HG03095 (cell line): Measurements from ENCODE around the gene MAN2A1.
A peak's percentile ranks its signal among the peaks of the same experiment; 100 is the strongest.

Experiments
- ATAC-seq: cut with Tn5 transposase; IDR thresholded peaks from one replicate; pipeline ENCODE4 v1.9.1; 2021; ENCODE audit warnings: moderate library complexity; ENCODE audit not compliant: unreplicated experiment

MAN2A1 gene

DNA sequence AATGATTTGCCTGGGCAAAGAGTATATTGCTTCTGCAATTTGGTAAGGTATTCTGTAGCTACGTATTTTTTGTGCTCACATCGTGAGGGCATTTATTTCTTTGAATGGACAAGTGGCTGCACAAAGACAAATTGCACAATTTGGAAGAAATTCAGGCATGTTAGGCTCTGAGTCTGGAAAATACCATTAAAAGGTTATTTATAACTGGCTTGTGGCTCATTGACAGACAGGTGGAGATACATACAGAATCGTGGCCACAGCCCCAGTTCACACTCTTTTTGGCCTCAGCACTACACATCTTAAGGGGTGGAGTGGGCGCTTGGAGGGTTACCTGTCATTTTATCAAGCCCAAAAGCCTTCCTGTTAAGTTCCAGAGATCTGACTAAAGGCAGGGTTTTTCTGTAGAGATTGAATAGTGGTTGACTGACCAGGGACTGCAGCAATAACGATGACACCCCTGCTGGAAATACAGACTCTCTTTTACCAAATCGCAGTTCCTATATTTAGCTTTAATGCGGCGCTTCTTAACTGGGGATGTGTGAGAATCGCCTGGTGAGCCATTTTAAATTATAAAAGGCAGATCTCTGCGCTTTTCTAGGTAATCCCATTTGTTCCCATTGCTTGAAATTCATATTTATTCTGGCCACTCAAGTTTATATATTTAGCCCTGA, 14.7 kb downstream of the MAN2A1 start:
- no peak for ATAC-seq

DNA sequence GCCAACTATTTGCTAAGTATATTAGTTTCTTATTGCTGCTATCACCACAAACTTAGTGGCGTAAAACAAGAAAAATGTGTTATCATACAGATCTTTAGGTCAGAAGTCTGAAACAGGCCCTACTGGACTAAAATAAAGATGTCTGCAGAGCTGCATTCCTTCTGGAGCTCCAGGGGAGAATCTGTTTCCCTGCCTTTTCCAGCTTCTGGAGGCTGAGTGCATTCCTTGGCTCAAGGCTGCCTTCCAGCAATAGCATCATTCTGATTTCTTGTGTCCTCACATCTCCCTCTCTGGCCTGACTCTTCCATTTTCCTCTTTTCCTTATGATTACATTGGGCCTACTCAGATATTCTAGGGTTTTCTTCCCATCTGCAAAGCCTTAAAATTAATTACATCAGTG, 15.9 kb downstream of the MAN2A1 start:
- ATAC-seq, result no peak

DNA sequence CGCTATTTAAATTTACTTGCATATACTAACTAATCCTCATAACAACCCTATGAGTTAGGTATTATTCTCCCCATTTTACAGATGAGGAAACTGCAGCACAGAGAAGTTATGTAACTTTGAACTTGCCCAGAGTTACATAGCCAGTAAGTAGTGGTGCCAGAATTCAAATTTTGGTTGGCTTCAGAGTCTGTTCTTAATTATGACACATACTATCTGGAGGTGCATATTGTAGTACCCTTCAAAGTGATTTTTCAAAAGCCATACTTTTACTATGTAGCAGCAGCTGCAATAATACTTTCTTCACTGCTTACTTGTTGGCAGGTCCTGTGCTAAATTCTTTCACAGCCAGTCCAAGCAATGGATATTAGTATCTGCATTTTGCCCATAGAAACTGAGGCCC, 16.4 kb downstream of the MAN2A1 start:
- ATAC-seq, result no peak

DNA sequence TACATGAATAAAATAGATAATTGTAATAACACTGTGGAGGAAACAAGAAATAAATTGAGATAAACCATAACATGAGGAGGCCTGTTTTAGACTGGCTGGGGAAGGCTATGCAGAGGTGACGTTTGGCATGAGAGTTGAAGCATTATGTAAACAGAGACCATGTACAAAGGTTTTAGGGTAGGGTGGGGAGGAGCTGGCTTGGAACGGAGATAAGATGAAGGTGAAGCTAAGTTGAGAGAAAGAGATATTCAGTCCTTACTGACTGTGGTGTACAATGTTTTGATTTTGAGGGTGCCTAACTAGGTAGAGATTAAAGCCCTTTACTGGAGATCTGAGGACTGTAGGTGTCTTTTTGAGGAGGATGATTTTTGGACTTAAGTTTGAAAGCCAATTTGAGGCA, 17.8 kb downstream of the MAN2A1 start:
- ATAC-seq, result no peak

DNA sequence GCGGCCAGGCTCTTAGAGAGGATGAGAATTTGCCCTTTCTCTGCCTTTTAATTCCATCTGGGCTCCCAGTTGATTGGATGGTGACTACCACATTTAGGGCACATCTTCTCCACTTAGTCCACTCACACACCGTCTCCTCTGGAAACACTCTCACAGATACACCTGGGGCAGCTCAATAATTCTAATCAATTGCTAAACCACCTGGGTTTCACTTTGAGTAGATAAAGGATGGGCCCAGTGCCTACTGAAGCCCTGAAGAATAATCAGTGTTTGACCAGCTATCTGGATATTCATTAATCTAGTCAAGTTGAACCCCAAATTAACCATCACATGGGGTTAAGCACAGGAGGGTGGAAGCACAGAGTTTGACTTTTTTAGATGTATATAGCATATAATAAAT, 19.1 kb downstream of the MAN2A1 start:
- ATAC-seq, result no peak

DNA sequence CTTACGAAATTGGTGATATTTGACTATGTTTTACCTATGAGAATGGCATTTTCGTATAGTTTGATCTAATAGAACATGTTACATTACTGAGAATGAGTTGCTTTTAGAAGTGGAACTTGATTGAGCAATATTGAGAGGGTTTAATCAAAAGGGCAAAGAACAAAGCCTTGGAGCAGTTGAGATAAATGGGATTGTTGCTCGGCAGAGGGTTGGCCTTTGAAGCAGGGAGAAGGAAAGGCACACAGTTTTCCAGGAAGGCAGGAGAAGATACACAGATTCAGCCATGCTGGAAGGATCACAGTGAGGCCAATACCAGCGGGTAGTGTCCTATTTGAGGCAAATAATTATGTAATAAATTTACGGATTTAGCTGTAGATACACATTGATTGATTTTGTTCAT, 19.5 kb downstream of the MAN2A1 start:
- ATAC-seq, result no peak

DNA sequence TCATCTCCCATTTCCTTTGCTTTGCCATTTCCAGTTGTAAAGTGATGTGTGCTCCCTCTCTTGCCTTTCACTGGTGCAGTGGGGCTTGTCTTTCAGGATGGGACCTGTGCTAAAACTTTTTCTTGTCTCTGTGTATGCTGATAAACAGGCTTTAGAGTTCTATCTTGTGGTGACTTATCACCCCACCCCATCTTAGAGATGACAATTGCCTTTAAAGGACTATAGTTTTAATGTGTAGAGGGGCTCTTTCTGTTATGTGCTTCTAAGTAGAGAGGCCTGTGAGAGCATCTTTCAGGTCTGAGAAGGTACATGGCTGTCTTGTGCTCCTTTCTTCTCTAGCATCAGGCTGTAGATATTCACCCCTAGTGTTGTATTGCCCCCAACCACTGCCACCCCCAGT, 21.9 kb downstream of the MAN2A1 start:
- no peak for ATAC-seq

DNA sequence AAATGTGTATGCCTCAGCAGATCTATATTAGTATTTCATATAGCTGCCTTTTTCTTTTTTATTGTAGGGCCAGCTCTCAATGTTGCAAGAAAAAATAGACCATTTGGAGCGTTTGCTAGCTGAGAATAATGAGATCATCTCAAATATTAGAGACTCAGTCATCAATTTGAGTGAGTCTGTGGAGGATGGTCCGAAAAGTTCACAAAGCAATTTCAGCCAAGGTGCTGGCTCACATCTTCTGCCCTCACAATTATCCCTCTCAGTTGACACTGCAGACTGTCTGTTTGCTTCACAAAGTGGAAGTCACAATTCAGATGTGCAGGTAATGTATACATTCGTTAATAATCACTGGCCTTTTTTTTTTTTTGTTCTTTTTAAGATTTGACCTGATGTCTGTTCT, 23.7 kb downstream of the MAN2A1 start:
- no peak for ATAC-seq

DNA sequence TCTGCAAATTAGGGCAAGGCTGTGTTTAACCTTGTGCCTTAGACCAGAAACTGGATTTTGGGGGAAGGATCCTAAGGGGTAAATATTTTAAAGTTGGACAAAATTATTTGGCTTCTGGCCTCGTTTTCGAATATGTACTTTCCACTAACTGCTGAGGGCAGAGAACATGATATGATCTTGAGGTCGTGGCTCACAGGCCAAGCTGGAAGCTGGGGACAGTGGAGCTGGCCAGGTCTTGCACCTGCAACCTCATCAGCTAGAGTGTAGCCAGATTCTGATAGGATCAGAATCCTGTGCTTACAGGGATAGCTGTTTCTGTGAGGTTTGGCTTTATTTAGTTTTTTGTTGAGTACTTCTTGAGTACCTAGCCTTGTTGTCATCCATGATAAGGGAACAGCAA, 24.9 kb downstream of the MAN2A1 start:
- ATAC-seq, result no peak

DNA sequence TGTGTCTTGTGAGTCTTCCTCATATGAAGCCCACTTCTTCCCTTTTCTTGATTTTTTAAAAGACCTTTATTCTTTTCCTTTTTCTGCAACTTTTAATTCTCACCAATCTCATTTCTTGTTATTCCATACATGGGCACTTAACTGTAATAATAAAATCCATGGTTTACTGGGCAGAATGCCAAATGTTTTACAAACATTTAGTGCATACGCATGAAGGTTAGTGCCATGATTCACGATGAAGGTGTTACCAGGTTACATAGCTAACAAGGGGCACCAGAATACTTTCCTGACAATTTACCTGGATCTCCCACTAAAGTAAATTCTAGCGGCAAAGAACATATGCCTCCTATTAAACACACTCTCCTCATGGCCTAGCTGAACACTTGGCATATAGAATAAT, 28.5 kb downstream of the MAN2A1 start:
- ATAC-seq, result no peak

DNA sequence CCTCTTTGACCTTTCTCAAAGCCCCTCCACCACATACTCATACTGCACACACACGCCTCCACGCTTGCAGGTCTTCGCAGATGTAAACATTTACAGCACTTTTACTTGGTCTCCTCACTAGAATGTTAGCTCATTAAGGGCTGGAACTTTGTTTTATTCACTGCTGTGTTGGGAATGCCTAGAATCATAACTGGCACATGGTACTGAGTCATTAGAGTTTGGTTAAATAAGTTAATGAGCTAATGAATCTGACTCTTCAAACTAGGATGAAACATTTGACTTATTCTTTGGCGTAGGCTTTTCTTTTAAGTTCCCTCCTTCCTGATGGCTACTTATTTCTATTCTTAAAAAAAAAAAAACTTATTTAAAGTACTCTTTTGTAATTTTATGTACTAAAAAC, 28.9 kb downstream of the MAN2A1 start:
- no peak for ATAC-seq

DNA sequence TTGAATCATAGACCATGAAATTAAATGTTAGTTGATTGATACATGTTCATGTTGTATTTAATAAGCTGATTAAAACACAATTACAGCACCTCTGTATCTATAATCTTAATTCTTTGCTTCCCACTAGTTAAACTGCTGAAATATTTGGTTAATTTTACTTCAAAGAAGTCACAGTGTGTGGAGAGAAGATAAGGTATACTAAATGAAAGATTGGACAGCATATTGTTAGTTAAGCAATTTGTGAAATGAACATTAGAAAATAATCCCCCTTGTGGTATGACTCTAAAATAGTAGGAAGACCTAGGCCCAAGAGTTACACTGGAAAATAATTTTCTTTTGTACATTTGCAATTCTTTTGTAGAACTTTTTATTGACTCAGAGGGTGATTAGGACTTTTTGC, 30.3 kb downstream of the MAN2A1 start:
- no peak for ATAC-seq

DNA sequence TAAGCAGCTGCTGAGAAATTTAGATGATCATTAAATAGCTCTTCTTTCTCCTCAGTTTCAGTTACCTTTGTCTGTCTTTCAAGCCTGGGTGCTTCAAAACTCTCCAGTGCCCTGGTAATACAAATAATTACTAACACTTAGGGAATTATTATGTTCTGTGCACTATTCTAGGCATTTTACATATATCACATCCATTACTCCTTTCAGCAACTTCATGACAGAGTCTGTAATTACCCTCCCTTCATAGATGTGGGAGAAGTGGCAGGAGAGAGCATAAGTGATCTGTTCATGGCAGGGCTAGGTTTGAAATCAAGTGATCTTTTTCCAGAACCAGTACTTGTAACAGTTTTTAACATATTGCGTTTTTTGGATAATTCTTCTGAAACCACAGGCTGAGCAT, 32.0 kb downstream of the MAN2A1 start:
- no peak for ATAC-seq

DNA sequence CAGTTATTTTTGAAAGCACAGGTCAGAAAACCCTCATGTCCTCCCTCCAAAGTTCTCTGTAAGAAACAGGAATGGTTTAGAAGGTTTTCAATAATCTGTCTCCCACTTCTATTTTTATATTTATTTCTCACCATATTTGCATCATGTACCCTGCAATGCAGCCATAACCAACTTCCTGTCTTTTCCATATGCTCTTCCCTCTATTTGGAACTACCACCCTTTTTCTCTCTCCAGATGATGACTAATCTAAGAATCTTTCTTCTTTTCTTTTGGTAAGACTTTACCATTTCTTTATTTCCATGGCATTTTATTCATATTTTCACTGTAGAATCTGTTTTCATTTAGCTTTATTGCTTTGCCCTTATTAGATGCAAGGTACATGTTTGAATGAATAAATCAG, 33.9 kb downstream of the MAN2A1 start:
- no peak for ATAC-seq

DNA sequence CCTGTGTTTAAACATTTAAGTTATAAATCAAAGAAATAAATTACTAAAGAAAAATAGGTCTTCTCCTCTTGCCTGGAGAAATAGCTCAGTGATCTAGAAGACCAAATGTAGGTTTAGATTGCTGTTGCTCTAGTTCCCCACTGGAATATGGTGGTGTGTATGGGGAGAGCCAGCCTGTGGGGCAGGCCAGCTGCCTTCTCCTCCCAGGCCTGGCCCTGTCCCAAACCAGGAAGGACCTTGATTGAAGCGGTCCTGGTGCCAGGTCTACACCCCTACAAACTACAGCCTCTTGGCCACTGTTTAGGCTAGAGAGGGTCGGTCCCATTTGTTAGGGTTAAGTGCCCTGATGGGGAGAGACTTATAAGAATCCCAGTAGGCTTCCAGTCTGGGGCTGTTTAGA, 35.4 kb downstream of the MAN2A1 start:
- no peak for ATAC-seq

DNA sequence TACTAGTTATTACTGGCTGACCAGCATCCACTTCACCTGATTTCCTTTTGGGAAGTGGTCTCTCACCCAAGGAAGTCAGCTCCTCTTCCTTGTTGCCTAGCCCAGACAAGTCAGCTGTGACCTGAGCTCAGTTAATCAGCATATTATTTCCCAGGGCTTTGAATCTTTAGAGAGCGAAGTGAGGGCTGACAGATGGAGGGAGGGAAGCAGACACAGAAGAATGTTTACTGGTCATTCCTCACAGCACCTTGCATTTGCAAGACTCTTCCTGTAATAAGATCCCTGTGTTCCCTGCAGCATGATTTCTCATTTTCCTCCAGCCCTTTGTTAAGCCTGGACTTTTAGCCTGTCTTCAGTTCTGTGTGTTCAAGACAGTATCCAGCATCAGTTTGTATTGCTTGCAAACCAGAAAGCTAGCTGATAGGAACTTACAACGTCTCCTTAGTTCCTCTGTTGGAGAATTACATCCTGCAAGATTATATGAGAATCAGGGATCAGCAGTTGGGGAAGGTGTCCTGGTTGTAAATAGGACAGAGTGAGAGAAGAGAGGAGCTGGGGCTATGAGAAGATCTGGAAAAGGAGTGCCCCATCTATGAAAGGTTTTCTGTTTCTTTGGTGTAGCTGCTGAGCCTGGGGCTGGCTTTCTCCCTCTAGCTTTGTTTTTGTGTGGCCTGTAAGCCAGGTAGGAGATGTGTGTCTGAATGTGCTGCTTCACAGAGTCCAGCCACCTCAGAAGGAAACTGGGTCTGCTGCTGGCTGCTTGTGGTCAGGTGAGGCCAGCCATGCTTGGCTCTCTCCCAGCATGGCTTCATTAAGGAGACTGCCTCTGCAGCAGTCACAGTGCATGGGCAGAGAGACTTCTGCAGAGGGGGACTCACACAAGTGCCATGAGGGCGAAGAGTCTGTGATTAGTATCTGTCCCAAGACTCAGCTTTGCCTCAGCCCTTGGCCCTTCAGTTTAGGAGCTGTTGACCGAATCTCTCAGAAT, 50.3 kb downstream of the MAN2A1 start:
- peak; percentile 93 for ATAC-seq

DNA sequence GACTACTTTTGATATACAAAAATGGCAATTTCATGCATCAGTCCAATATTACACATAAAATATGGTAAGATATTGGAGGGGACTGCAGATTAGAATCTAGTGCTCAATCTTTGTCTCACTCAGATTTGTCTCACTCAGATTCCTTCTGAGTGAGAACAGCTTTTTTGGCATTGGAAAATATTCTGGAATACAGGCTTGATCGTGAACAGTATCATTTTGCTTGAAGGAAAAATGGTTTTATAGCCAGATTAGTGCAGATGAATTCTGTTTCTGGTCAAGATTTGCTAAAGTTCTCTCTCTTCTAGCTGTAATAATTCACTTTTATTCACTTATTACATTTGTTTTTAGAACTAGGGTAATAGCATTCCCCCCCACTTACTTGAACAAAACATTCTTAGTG, 51.2 kb downstream of the MAN2A1 start:
- no peak for ATAC-seq

DNA sequence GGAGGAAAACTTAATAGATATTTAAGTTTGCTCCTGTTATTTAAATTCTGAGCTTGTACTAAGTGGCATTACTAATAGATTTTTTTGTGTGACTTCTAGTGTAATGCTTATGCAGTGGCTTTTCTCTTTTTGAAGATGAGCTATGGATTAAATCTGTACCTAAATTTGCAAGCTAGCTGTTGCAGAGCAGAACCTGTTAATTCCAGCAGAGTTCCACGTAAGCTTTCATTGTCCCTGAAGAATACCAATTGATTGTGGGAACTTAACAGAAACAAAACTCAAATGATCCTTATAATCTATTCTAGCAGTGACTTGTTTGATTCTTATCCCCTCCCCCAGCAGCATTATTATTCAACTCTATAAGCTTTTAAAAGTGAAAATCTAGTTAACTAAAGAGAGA, 51.7 kb downstream of the MAN2A1 start:
- ATAC-seq, result no peak

DNA sequence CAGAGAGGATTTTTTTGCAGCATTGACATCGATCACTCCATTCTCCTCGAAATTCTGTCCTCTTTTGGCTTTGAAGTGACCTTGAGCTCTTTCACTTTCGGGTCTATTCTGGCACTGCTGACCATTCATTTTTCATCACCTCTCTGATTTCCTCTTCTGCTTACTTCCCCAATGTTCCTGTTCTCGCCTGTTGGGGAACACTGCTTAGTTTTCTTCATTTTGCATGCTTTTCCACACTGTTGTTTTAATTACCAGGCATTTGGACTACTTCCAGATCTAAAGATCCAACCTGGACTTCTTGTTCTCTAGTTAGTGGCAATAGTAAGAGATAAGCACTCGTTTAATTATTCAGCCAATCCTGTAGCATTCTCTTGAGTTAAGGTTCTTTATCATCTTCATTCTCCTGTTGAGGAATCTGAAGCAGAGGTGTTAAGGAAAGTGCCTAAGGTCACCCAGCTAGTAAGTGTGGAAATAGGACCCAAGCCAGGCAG, 53.4 kb downstream of the MAN2A1 start:
- ATAC-seq, result no peak

DNA sequence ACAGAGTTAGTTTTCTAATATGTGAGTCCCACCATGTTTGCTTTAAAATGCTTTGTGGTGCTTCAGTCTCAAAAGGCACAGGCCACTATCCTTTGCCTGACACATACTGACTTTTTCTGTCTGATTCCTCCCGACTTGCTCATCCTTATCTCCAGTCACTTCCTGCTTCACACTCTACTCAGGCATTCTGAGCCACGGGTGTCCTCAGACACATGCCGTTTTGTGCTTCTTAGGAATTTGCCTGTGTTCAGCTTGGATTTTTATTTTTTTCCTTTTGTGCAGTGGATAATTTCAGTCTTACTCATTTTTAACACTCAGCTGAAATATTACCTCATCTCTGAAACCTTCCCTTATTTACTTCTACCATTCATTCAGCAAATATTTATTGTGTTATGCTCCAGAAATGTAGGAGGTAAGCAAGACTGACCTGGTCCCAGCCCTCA, 54.1 kb downstream of the MAN2A1 start:
- no peak for ATAC-seq

DNA sequence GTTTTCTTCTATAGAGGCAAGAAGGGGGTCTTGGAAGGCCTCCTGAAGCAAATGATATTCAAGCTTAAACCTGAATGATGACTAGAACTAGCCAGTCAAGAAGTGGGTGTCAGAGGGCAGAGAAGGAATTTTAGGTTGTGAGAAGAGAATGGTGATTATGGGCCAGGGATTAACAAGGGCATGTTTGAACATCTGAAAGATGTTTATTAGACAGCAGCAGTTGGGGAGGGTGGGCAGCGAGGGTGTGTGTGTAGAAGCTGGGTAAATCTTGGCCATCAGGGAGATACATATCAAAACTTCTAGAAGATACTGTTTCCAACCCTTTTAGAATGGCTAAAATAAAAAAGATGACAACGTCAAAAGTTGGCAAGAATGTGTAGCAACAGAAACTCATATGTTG, 54.5 kb downstream of the MAN2A1 start:
- ATAC-seq, result no peak

DNA sequence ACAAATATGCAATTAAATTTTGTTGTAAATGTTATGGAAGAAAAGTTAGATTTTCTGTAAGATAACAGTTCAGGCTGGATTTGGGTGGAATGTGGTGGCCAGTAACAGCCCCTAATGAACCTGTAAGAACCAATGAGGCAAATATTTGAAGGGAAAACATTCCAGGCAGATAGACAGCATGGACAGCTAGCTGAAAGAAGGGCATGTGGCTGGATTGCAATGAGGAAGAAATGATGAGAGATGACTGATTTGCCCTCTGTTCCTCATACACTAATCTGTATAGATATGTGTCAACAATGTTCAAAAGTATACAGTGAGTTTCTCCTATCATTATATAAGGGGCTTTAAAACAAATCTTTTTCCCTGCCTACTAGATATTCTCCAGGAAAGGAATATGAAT, 58.8 kb downstream of the MAN2A1 start:
- ATAC-seq, result no peak
